Measurements from ENCODE around the gene RNF152. TPM values are rescaled to one million over a fixed set of nuclear protein-coding genes. Genes with fewer than 3 reads are reported as not detected.

RNF152 gene
- total RNA-seq, 1 donor from 2014 or later: 13.4 TPM

DNA sequence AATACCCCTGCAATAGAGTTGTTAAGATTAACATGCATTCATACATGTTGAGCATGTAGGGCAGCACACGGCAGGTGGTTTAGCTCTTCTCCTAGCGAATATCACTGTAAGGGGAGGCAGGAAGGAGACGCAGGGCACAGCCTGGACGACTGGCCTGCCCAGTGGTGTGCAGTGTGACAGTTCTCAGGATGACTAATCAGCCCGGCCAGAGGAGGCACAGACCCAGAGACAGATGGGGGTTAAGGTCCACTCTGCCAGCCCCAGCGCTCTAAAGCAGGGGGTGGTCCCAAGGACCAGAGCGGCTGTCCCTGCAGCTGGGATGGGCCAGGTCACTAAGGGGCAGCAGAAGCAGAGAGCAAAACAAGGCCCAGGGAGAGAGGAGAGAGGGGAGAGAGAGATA, 63.7 kb downstream of the RNF152 start:
- no peak for DNase-seq
- intact Hi-C loops (cut with DNase I): no loop called here
- Histone ChIP-seq H3K9me3 (no peaks in the 10 kb centered on the region), H3K27ac (no peak overlapping the region), H3K27me3 (ENCODE audit: low read depth) (no peaks in the 10 kb centered on the region), H3K36me3 (no peaks in the 10 kb centered on the region), H3K4me1 (peaks cover 19% of the 10 kb centered on the region), H3K4me3 (no peak overlapping the region)
- TF ChIP-seq, protein P1, sequence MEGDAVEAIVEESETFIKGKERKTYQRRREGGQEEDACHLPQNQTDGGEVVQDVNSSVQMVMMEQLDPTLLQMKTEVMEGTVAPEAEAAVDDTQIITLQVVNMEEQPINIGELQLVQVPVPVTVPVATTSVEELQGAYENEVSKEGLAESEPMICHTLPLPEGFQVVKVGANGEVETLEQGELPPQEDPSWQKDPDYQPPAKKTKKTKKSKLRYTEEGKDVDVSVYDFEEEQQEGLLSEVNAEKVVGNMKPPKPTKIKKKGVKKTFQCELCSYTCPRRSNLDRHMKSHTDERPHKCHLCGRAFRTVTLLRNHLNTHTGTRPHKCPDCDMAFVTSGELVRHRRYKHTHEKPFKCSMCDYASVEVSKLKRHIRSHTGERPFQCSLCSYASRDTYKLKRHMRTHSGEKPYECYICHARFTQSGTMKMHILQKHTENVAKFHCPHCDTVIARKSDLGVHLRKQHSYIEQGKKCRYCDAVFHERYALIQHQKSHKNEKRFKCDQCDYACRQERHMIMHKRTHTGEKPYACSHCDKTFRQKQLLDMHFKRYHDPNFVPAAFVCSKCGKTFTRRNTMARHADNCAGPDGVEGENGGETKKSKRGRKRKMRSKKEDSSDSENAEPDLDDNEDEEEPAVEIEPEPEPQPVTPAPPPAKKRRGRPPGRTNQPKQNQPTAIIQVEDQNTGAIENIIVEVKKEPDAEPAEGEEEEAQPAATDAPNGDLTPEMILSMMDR (IDR thresholded peaks at IDR 0.05): no peak
- no peak for ATAC-seq

DNA sequence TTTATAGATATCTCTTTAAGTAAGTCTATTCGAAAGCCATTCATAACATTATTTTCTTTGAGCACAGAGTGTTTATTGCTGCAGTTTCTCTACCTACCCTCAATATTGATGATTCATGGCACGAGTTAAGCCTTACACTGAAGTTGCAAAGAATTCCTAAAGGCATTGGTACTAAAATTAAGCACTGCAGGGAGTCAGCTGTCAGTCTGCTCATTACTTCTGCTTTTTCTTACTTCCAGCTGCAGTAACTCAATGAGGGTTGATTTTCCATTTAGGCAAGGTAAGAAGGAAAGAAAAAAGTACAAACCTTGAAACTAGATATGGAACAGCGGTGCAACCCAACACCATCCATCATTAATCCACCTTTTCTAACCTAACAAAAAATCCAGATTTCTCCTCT, 65.2 kb downstream of the RNF152 start:
- Histone ChIP-seq H3K36me3 (no peaks in the 10 kb centered on the region), H3K4me3 (no peak overlapping the region), H3K27ac (no peak overlapping the region), H3K9me3 (no peaks in the 10 kb centered on the region), H3K4me1 (peaks cover 4% of the 10 kb centered on the region), H3K27me3 (ENCODE audit: low read depth) (no peaks in the 10 kb centered on the region)
- ATAC-seq (no peak), DNase-seq (no peak)
- TF ChIP-seq, protein P1 (IDR thresholded peaks at IDR 0.05): no peak
- intact Hi-C loops (cut with DNase I): no loop called here

DNA sequence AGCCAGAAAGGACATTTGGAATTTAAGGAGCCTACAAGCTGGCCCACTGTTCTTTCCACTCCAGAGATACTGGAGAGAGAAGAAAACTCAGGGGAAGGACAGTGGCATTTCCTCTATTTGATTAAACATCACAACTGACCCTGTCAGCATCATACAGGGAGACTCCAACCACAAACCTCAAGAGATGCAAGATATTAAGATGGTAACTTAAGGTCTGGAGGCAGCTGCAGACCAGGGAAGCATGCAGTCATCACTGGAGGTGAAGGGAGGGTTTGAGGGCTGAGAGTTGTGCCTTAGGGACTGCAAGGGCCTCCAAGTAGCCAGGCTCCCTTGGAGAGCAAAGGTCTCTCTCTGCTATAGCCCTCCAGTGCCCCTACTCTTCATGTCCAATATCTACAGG, 67.4 kb downstream of the RNF152 start:
- Histone ChIP-seq H3K36me3 (no peaks in the 10 kb centered on the region), H3K27me3 (ENCODE audit: low read depth) (no peaks in the 10 kb centered on the region), H3K27ac (no peak overlapping the region), H3K4me1 (peaks cover under 1% of the 10 kb centered on the region), H3K9me3 (no peaks in the 10 kb centered on the region), H3K4me3 (no peak overlapping the region)
- ATAC-seq (no peak), DNase-seq (no peak)
- TF ChIP-seq, protein P1 (IDR thresholded peaks at IDR 0.05): no peak
- intact Hi-C loops (cut with DNase I): no loop called here

DNA sequence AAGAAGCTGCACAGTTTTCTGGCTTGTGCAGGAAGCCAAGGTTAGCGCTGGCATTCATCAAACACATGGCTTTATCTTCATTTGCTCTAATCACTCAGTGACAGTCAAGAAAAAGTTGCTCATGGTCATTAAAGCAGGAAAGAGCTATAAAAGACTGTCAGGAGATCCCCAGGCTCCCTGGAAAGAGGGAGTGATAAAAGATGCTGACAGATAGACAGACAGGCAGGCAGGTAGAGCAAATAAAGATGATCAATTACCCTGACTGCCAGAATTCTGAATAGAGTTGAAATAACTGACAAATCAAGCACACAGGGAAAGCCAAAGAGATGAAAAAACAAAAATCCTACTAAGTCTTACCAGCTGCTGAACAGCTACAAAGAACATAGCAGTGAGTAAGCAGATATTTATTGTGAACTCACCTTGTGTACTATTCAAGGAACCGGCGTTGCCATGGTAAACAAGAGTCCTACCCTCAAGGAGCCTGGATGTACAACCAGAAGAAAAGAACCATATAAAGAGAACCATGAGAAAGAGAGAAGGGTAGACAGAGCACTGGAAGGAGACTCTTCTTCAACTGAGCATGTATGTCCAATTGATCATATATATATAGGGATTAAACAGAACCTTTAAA, 68.0 kb downstream of the RNF152 start:
- no peaks in the 10 kb centered on the region for H3K36me3 ChIP-seq
- H3K9me3 ChIP-seq: no peaks in the 10 kb centered on the region
- DNase-seq (no peak), ATAC-seq (no peak)
- intact Hi-C loops (cut with DNase I): no loop called here
- TF ChIP-seq, protein P1 (IDR thresholded peaks at IDR 0.05): no peak
- H3K27ac ChIP-seq: no peak overlapping the region
- no peaks in the 10 kb centered on the region for H3K27me3 ChIP-seq (ENCODE audit: low read depth)
- no peaks in the 10 kb centered on the region for H3K4me1 ChIP-seq
- no peak overlapping the region for H3K4me3 ChIP-seq

DNA sequence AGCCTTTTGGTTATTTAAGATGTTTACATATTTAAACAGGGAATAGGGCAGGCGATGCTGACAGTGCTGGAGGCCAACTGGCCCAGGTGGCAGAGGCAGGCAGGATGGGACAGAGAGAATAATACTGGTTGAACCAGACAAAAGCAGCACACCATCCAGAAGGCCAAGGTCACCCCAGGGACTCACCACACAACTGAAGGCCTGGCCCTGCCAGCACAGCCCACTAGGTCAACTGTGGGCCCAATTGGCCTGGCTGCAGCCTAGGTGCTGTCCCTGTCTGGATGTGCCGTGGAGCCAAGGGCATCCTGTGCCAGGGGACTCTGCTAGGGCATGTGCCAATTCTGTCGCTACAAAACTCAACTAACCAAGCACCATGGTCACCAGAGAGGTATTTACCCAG, 69.2 kb downstream of the RNF152 start:
- intact Hi-C loops (cut with DNase I): no loop called here
- no peak for ATAC-seq
- DNase-seq: no peak

More for the DNA sequence above, 69.2 kb downstream of the RNF152 start:
- H3K27me3 ChIP-seq (ENCODE audit: low read depth): no peaks in the 10 kb centered on the region
- H3K4me3 ChIP-seq: no peak overlapping the region
- TF ChIP-seq, protein P1 (IDR thresholded peaks at IDR 0.05): no peak
- no peaks in the 10 kb centered on the region for H3K9me3 ChIP-seq
- no peak overlapping the region for H3K27ac ChIP-seq
- H3K36me3 ChIP-seq: no peaks in the 10 kb centered on the region
- no peaks in the 10 kb centered on the region for H3K4me1 ChIP-seq

Measured in lower lobe of right lung (tissue), 2 donors.